GM21723 (cell line): ENCODE measurements around the gene SSRP1.

Experiments
- ATAC-seq: cut with Tn5 transposase; IDR thresholded peaks from one replicate; pipeline ENCODE4 v1.9.1; 2021; ENCODE audit warnings: mild to moderate bottlenecking, moderate library complexity; ENCODE audit not compliant: unreplicated experiment

SSRP1 gene

DNA sequence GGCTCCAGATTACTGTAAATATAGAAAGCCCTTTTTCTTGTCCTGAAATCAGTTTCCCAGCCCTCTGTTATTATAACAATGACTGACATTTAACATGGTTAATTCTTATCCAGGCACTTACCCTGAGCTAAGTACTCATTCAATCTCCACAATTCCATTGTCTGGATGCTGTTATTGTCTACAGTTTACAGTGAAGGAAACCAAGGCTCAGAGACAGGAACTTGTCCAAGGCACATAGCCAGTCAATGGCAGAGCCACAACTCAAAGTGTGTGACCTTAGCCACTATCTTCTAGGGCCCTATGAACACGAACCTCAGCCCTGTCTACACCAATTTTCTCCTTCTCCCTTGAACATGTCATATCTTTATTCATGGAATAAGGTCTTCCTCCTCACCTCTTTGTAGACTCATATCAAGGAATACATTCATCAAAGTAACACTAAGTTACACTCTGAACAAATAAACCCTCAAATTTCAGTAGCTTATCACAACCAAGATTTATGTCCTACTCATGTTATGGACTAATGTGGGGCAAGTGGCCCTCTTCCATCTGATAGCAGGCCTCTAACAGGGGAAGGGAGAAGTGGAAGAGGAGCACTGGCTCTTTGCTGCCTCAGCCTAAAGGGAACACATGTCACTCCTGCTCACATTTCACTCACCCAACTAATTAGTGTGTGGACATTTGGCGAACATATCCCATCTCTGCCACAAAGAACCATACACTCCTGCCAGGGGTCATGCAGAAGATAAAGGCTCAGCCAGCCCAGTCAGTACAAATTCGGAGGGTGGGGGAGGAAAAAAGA is 59.3 kb downstream of the SSRP1 start:
- ATAC-seq: no peak
